Endothelial cell of umbilical vein (primary cell): ENCODE data around the gene AADAC. TPM values are rescaled to one million over a fixed set of nuclear protein-coding genes. Genes with fewer than 3 reads are reported as not detected.

Source experiments
- BruUV-seq: library from RNA; stranded (reverse); fragments of 400-500 nt; replicated peaks from 2 replicates; lab custom pipeline; 2021; lab: Mats Ljungman, UMichigan
- CTCF ChIA-PET: fragments of 300-600, 350-600 bp; sonication (Branson Sonifier 250); formaldehyde crosslinking; loops from one replicate; lab custom pipeline; 2021; ENCODE audit warnings: antibody characterized with exemption, inconsistent platforms; lab: Charles Lee
- POLR2A ChIA-PET: fragments of 300-600, 350-600 bp; sonication (Branson Sonifier 250); formaldehyde crosslinking; loops from one replicate; lab custom pipeline; 2021; ENCODE audit warnings: antibody characterized with exemption, inconsistent platforms; lab: Charles Lee
- DNase-seq: peaks from one replicate; pipeline ENCODE4 v3.0.0-alpha.2; 2011; ENCODE audit warnings: low read depth, low spot score
- FAIRE-seq: peaks from 2 replicates; lab custom pipeline; 2011; peaks lifted over from hg19 to GRCh38; lab: Jason Lieb, UNC
- H2AFZ ChIP-seq: 2 replicates; pipeline ENCODE4 v1.6.0; 2012; ENCODE audit warnings: low read depth, low read length, control low read depth, inconsistent platforms
- H3K27ac ChIP-seq: 2 replicates; pipeline ENCODE4 v1.5.1; 2011; ENCODE audit warnings: low read depth, mild to moderate bottlenecking, control low read depth, low read length, moderate library complexity; ENCODE audit not compliant: insufficient read depth
- H3K27me3 ChIP-seq, 2 experiments: 2 replicates each; pipeline versions ENCODE4 v1.6.0 to v1.6.1; 2011; ENCODE audit warnings: low read length in 2 of 2, mixed read lengths in 1 of 2; ENCODE audit not compliant: control insufficient read depth in 2 of 2, insufficient read depth in 2 of 2
- H3K36me3 ChIP-seq, 2 experiments: 2 replicates in 1 of 2; 3 replicates in 1 of 2; pipeline ENCODE4 v1.5.1; 2011; ENCODE audit warnings: low read length in 2 of 2, mild to moderate bottlenecking in 1 of 2, moderate library complexity in 1 of 2; ENCODE audit not compliant: control insufficient read depth in 2 of 2, insufficient read depth in 2 of 2; ENCODE audit errors: extremely low read depth in 1 of 2
- H3K4me1 ChIP-seq: 3 replicates; pipeline ENCODE4 v1.5.1; 2011; ENCODE audit warnings: mild to moderate bottlenecking, low read length; ENCODE audit not compliant: control insufficient read depth, insufficient read depth; ENCODE audit errors: extremely low read depth
- H3K4me2 ChIP-seq: 2 replicates; pipeline ENCODE4 v1.6.1; 2011; ENCODE audit warnings: low read length, control low read depth, mixed read lengths; ENCODE audit not compliant: insufficient read depth
- H3K4me3 ChIP-seq, 3 experiments: fragments of 200-600 bp in 1 of 3; sonication (generic), shearing (Covaris generic) in 1 of 3; replicated peaks in 1 of 3; 2 replicates each; pipeline ENCODE4 v1.5.1; 2011 to 2016; ENCODE audit warnings: control low read depth in 3 of 3, low read length in 3 of 3, mild to moderate bottlenecking in 2 of 3, inconsistent platforms in 1 of 3, low read depth in 1 of 3, moderate library complexity in 1 of 3; ENCODE audit not compliant: insufficient read depth in 1 of 3
- H3K79me2 ChIP-seq: 2 replicates; pipeline ENCODE4 v1.6.0; 2012; ENCODE audit warnings: low read length, inconsistent platforms; ENCODE audit not compliant: control insufficient read depth, insufficient read depth
- H3K9ac ChIP-seq: replicated peaks from 2 replicates; pipeline ENCODE3; 2011; ENCODE audit warnings: low read length, control low read depth; ENCODE audit not compliant: insufficient read depth; ENCODE audit errors: extremely low read depth
- H3K9me1 ChIP-seq: replicated peaks from 3 replicates; pipeline ENCODE4 v1.6.0; 2011; ENCODE audit warnings: mild to moderate bottlenecking, low read length; ENCODE audit not compliant: control insufficient read depth, insufficient read depth; ENCODE audit errors: extremely low read depth
- H3K9me3 ChIP-seq: replicated peaks from 2 replicates; pipeline ENCODE4 v1.5.1; 2012; ENCODE audit warnings: low read length, inconsistent platforms; ENCODE audit not compliant: control insufficient read depth, insufficient read depth
- H4K20me1 ChIP-seq: replicated peaks from 2 replicates; pipeline ENCODE3; 2011; ENCODE audit warnings: mild to moderate bottlenecking, low read length; ENCODE audit not compliant: control insufficient read depth, insufficient read depth; ENCODE audit errors: extremely low read depth
- EZH2 ChIP-seq: IDR thresholded peaks from 2 replicates; pipeline ENCODE4 v1.6.1; 2012; ENCODE audit warnings: borderline replicate concordance, low read depth, mild to moderate bottlenecking, moderate library complexity, low read length, inconsistent platforms; ENCODE audit not compliant: severe bottlenecking
- FOS ChIP-seq: IDR thresholded peaks from 2 replicates; pipeline ENCODE4 v1.6.1; 2011; ENCODE audit warnings: mild to moderate bottlenecking, low read length, moderate library complexity, borderline replicate concordance; ENCODE audit not compliant: insufficient read depth
- GATA2 ChIP-seq: IDR thresholded peaks from 2 replicates; pipeline ENCODE4 v1.7.0; 2011; ENCODE audit warnings: low read depth, mild to moderate bottlenecking, moderate library complexity, mixed read lengths, low read length; ENCODE audit not compliant: insufficient read length, insufficient read depth
- JUN ChIP-seq: IDR thresholded peaks from 2 replicates; pipeline ENCODE4 v1.6.1; 2011; ENCODE audit warnings: borderline replicate concordance, low read depth; ENCODE audit not compliant: insufficient read length, insufficient read depth
- MAX ChIP-seq: IDR thresholded peaks from 2 replicates; pipeline ENCODE4 v1.6.1; 2011; ENCODE audit not compliant: insufficient read depth, insufficient read length
- MYC ChIP-seq: IDR thresholded peaks from one replicate; pipeline ENCODE4 v1.6.1; 2011; ENCODE audit warnings: mild to moderate bottlenecking, low read depth, low read length
- POLR2A ChIP-seq: IDR thresholded peaks from 2 replicates; pipeline ENCODE4 v1.6.1; 2012; ENCODE audit warnings: low read depth, mild to moderate bottlenecking, control low read depth, low read length
- POLR2AphosphoS5 ChIP-seq: IDR thresholded peaks from 2 replicates; pipeline ENCODE4 v1.6.1; 2012; ENCODE audit warnings: low read depth, mild to moderate bottlenecking, control low read depth, low read length, moderate library complexity; ENCODE audit not compliant: insufficient read depth
- dilution Hi-C: fragments of 300-500 bp; cut with MboI; formaldehyde crosslinking; loops from one replicate; pipeline ENCODE4 v1.15.0; 2019; ENCODE audit warnings: low sequenced_read_pairs; ENCODE audit not compliant: extremely low pct_ligation_motif_present
- intact Hi-C: fragments of 100-400 bp; cut with micrococcal nuclease; formaldehyde crosslinking; loops from one replicate; pipeline ENCODE4 v1.10.0; 2022
- polyA plus RNA-seq, 4 experiments: library from polyadenylated mRNA; depleted of rRNA in 3 of 4; stranded (reverse) in 3 of 4; unstranded in 1 of 4; fragments of >200 nt; gene quantifications; 2 replicates each; pipeline versions ENCODE4 v1.2.1 to v1.2.3, GENCODE V29; 2011 to 2012; ENCODE audit warnings: missing spikeins in 1 of 4
- total RNA-seq: library from RNA; stranded (reverse); gene quantifications from 2 replicates; pipeline ENCODE4 v1.2.3, GENCODE V29; 2021
- TF ChIP-seq, protein P1 (sequence below), 2 donors: IDR thresholded peaks; 1 replicate in 1 of 2; 2 replicates in 1 of 2; pipeline ENCODE4 v1.5.1; 2011; ENCODE audit warnings: low read length in 2 of 2, mild to moderate bottlenecking in 2 of 2, moderate library complexity in 2 of 2, control low read depth in 1 of 2, inconsistent platforms in 1 of 2, low read depth in 1 of 2; ENCODE audit not compliant: insufficient read depth in 1 of 2; ENCODE audit errors: extremely low read depth in 1 of 2

The AADAC gene
- total and polyA plus RNA-seq, 2 donors (not counting 3 experiments of a cell fraction or from before 2014, with no cell fraction given), result 0.27 to 0.62 TPM

DNA sequence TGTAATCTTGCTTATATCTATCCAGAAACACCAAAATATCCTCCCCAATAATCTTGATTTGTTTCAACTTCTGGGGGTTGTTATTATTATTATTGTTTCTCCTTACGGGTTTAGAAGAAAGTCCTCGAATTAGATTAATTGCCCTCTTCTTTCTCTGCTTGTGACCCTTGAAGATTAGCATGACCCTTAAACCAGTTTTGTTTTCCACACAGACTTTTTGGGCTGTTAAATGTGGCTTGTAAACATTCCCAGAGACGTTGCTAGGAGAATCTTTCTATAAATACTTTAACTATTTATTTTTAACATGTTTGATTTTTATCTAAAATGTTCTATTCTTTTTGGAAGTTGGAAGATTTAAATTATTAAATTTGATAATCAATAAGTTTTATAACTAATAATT lies 55.3 kb downstream of the AADAC start:
- Histone ChIP-seq H3K9me1 (no peaks in the 10 kb centered on the region), H3K9me3 (no peaks in the 10 kb centered on the region), H3K4me3 (no peak overlapping the region), H3K4me1 (peaks cover 32% of the 10 kb centered on the region), H4K20me1 (no peaks in the 10 kb centered on the region), H3K79me2 (no peaks in the 10 kb centered on the region), H2AFZ (no peak overlapping the region), H3K27ac (no peak overlapping the region), H3K4me2 (no peak overlapping the region), H3K36me3 (no peaks in the 10 kb centered on the region), H3K27me3 (no peaks in the 10 kb centered on the region), H3K9ac (no peak overlapping the region)
- dilution Hi-C loops, result no loop called here
- intact Hi-C loops, result no loop called here
- BruUV-seq, result no TSS peak
- POLR2A ChIA-PET, result no interaction called here
- DNase-seq (no peak), FAIRE-seq (no peak)
- TF ChIP-seq POLR2AphosphoS5 (no peak), MAX (no peak), POLR2A (no peak), MYC (no peak), GATA2 (no peak), EZH2 (no peak), JUN (no peak), FOS (no peak)
- TF ChIP-seq, protein P1, sequence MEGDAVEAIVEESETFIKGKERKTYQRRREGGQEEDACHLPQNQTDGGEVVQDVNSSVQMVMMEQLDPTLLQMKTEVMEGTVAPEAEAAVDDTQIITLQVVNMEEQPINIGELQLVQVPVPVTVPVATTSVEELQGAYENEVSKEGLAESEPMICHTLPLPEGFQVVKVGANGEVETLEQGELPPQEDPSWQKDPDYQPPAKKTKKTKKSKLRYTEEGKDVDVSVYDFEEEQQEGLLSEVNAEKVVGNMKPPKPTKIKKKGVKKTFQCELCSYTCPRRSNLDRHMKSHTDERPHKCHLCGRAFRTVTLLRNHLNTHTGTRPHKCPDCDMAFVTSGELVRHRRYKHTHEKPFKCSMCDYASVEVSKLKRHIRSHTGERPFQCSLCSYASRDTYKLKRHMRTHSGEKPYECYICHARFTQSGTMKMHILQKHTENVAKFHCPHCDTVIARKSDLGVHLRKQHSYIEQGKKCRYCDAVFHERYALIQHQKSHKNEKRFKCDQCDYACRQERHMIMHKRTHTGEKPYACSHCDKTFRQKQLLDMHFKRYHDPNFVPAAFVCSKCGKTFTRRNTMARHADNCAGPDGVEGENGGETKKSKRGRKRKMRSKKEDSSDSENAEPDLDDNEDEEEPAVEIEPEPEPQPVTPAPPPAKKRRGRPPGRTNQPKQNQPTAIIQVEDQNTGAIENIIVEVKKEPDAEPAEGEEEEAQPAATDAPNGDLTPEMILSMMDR (IDR thresholded peaks at IDR 0.05; ENCODE audit: extremely low read depth in 1 of 2, insufficient read depth in 1 of 2, low read depth in 1 of 2, low read length in 2 of 2), result no peak
- CTCF ChIA-PET, result no interaction called here
